NCI-H2196 treated with DMSO at 0.1 percent for 48 hours (cell line): ENCODE results near the gene NPLOC4.

Experiments
- DNase-seq: peaks from one replicate; lab custom pipeline; 2025; ENCODE audit not compliant: unreplicated experiment; lab: John Stamatoyannopoulos, UW

The NPLOC4 gene

DNA sequence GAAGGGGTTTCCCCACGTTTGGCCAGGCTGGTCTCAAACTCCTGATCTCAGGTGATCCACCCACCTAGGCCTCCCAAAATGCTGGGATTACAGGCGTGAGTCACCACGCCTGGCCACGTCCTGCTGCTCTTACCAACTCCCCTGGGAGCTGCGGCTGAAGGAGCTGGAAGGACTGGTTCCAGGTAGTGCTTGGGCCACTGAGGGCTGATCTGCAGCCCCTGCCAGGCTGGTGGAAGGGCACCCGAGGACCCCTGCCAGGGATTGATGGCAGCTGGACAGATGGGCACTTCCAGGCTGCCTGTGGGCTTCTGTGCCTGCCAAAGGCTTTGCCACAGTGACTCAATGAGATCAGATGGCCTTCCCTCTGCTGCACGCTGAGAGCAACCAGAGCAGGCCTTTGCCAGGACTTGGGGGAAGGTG lies 27.1 kb upstream of the NPLOC4 start:
- DNase-seq: no peak

DNA sequence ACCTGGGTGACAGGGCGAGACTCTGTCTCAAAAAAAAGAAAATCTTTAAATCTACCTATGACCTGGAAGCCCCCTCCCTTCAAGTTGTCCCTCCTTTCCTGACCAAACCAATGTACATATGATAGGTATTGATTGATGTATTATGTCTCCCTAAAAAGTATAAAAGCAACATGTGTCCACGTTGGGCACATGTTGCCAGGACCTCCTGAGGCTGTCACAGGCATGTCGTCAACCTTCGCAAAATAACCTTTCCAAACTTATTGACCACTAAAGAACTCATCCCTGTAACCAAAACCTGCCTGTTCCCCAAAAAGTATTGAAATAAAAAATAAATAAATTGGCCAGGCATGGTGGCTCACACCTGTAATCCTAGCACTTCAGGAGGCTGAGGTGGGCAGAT lies 25.1 kb upstream of the NPLOC4 start:
- no peak for DNase-seq

DNA sequence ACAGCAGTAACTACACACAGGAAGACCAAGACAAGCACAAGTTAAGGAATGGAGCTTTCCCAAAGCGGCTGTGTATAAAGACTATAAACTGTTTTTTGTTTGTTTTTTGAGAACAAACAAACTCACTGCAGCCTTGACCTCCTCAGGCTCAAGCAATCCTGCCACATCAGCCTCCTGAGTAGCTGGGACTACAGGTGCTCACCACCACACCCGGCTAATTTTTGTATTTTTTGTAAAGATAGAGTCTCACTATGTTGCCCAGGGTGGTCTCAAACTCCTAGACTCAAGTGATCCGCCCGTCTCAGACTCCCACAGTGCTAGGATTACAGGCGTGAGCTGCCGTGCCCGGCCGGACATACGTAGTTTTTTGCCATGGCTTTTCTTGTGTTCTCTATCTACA lies 23.5 kb upstream of the NPLOC4 start:
- no peak for DNase-seq

DNA sequence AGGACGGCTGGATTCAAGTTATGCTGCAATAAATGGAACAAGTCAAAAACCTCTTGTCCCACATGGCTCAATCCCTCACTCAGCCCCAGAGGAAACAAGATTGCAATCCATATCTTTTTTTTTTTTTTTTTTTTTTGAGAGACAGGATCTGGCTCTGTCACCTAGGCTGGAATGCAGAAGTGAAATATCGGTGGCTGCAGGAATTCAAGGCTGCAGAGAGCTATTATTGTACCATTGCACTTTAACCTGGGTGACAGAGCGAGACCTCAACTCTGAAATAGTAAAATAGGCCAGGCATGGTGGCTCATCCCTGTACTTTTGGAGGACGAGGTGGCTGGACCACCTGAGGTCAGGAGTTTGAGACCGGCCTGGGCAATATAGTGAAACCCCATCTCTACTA lies 22.1 kb upstream of the NPLOC4 start:
- DNase-seq: no peak

DNA sequence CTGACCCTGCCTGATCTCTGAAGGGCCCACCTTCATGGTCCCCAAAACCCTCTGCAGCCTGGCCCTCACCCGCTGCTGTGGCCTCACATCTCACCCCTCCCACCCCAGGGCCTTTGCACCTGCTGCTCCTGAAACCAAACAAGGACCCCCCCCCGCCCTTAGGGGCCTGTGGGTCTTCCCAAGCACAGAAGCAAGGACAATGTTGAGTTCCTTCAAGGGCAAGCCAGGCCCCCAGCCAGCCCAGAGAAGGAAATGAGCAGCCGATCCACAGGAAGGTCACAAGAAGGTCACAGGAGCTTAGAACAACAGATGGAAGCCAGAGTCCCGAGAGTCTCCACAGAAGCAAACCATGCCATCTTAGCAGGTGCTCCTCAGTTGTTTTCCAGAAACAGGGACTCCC lies 19.9 kb upstream of the NPLOC4 start:
- no peak for DNase-seq

DNA sequence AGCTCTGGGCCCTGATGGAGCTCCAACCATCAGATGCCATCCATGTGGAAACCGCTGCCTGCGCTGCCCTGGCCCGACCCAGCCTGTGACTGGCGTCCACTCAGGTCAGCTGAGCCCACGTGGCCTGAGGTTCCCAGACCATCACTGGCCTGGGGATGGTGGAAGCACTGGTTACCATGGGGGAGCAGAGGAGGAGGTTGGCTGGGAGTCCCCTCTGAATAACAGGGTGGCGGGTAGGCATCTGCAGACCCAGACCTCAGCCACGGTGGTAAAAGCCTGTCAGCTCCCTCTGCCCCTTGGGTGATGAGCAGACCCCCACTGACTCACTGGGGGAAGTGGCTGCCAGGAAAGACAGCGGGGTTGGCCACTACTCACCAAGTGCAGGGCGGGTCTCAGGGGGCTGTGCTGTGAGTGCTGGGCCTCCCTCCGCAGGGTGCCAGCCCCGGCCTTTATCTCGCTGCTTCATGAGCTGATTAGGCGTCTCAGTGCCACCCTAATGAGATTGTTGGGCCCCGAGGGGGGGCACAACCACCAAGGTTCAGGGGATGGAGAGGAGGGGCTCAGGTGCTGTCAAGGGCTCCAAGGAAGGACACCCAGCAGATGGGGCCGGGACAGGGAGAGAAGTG lies 19.3 kb upstream of the NPLOC4 start, which contains the start of gene PDE6G:
Gene PDE6G, minus strand, starts transcription at position 425 of the 626 bp plus-strand sequence. CDS start 3,237 bp downstream, outside the sequence.
- DNase-seq: no peak

DNA sequence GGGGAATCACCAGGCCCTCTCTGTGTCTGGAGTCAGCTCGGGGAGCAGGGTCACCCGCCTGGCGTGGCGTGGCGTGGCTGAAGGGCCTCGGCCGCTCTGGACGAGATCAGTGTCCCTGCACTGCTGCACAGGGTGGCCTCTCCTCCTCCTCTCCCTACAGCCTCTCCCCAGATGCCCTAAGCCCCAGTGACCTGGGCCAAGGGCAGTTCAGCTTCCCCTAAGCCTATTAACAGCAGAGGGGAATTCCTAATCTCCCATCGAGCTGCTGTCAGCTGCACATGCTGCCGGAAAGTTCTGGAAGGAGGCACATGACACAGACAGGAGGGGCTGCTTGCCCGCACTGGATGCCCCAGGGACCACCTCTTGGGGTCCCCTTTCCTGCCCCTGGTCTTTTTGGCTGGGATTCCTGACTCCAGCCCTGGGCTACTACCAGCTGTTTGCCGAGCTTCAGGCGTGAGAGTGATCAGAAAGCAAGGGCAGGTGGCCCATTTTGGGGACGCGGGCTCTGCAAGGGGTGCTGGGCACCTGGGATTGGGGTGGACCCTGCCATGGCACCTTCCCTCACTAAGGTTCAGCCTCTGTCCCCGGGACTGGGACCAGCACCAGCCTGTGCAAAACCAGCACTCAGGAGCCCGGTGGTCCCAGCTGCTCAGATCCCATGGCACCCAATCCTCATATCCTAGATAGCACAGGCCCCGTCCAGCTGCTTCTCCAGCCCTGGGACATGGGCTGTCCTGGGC lies 18.6 kb upstream of the NPLOC4 start:
- no peak for DNase-seq

DNA sequence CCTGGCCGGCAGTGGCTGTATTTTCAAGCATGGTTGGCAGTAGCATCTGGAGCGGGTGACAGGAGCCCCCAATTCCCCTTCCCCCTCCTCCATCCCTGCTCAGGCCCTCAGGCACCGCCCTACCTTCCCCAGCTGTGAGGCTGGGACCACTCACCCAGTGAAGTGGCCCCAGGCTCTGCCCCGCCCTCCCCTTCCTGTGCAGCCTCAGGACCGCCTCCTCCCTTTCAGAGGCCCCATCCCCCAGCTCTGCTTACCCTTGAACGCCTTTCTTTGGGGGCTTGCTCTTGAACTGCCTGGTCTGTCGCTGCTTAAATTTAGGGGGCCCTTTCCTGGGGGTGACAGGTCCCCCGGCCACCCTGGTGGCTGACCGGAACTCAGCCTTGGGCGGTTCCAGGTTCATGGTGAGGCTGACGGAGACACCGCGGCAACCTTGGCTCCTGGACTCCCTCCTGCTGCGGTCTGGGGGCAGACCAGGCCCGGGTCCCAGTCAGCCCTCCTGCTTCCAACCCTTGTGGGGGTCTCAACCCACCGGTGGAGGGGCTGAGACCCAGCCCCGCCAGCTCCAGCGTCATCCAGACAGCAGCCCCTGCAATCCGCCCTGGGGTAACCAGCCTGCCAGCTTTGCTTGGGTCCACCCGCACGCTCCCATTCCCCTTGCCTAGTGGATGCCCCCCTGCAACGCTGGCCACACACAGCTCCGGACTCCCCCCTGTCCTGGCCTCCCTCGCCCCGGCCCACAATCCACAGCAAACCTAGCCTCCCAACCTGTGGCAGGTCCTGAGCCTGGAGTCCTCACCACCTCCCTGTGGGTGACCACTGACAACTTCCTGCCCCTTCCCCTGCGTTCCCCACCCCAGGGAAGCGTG lies 16.2 kb upstream of the NPLOC4 start:
- DNase-seq: no peak

DNA sequence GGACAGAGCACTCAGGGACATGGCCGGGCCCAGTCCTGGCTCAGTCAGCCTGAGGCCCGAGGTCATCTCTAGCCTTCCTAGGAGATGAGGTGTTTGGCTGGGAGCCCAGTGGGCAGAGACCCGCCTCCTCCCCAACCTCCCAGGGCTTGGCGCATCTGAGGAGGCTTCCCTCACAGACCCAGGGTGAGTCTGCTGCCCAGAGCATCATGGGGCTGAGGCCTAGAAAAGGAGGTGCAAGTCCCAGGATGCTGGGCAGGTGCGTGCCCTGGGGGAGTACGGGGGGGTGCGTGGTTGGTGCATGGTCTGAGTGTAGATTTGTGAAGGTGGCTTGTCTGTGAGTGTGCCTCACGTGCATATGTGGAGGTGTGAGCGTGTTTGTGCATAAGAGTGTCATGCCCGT lies 14.8 kb upstream of the NPLOC4 start:
- DNase-seq: peak; percentile 68

DNA sequence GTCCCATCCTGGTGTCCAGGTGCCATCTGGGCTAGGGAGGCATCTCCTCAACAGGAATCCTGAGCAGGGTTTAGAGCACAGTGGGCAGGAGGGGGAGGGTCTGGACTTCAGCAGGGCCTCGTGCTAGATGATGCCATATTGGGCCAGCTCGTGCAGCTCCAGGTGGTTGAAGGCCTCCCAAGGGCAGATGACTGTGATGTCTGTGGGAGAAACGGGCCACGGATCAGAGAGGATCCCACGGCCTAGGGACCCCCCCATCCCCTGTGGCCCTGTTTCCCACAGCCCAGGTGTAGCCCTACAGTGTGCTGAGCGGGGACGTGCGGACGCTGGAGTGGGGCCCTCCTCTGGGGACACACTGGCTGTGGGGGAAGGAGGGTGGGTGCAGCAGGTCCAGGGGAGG lies 14.0 kb upstream of the NPLOC4 start:
- no peak for DNase-seq

DNA sequence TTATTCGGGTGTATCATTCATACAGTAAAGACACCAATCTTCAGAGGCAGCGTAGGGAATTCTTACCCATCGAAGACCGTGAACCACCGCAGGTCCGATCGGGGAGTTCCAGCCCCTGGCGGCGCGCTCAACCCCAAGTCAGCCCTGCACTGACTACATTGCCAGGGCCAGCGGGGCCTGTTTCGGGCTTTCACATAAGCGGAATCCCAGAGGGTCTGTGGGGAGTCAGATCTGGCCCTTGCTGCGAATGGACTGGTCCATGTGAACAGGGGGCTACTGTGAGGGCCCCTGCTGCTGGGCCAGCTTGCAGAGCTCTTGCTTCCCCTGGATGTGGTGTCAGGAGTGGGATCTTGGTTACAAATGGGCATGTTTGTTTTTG lies 11.8 kb upstream of the NPLOC4 start:
- DNase-seq: no peak

DNA sequence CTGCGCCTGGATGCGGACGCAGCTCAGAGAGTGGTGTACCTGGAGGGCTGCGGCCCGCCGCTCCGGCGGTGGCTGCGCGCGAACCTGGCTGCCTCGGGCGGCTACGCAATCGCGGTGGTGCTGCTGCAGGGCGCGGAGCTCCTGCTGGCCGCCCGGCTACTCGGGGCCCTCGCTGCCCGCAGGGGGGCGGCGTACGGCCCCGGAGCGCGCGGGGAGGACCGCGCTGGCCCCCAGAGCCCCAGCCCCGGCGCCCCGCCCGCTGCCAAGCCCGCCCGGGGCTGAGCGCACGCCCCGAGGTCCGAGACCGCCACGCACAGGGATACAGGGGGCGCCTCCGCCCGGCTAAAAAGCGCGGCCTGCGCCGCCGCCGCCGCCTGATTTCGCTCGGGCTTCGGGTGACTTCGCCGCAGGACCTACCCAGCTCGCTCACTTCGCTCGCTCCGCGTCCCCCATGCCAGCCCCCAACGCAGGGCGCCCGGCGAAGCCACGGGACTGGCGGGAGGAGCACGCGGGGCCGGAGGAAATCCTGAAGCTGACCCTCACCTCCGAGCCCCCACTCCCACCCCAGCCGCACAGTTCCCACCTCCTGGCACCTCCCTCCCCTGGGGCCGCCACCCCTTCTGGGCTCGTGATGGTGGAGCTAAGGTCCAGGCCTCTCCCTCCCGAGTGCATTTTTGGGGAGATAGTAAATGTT lies 11.2 kb upstream of the NPLOC4 start:
- no peak for DNase-seq

DNA sequence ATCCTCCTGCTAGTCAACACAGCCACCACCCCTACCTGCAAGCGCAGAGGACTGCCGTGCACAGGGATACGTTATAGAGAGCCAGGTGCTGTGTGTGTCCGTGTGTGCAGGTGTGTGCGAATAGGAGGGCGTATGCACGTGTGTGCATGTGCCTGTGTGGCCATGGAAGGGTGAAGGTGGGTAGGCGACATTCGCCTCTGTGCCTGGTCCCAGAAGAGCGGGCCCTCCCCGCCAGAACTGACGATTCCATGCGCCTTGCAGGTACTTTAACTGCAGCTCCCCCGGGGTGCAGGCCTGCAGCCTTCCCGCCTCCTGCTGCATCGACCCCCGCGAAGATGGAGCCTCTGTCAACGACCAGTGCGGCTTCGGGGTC lies 10.7 kb upstream of the NPLOC4 start:
- no peak for DNase-seq

DNA sequence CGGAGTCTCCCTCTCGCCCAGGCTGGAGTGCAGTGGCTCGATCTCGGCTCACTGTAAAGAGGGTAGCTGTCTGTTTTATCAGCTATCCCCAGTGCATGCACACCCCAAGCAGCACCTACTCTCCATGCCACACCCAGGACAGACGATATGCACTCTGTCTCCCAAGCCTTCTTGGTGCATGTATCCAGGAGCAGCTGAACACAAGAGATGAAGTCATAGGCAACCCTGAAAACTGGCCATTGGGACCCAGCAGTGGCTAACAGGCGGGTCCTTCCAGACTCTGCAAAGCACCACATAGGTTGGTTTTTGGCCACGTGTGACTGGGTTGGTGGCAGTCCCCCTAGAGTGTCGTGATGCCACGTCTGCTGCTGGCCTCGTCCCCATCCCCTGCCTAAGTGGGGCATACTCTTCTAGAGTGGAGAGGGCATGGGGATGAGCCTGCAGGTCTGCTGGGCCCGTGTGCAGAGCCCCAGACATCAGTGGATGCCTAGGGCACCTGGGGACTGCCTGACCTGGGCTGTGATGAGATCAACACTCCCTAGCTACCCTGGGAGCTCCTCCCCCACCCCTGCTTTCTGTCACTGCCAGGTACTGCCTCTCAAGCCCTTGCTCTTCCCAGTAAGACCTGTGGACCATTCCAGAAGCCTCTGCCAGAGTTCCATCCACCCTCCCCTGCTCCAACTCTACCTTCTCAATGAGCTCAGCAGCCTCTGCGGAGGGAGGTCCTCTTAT lies 10.1 kb upstream of the NPLOC4 start:
- DNase-seq: no peak

DNA sequence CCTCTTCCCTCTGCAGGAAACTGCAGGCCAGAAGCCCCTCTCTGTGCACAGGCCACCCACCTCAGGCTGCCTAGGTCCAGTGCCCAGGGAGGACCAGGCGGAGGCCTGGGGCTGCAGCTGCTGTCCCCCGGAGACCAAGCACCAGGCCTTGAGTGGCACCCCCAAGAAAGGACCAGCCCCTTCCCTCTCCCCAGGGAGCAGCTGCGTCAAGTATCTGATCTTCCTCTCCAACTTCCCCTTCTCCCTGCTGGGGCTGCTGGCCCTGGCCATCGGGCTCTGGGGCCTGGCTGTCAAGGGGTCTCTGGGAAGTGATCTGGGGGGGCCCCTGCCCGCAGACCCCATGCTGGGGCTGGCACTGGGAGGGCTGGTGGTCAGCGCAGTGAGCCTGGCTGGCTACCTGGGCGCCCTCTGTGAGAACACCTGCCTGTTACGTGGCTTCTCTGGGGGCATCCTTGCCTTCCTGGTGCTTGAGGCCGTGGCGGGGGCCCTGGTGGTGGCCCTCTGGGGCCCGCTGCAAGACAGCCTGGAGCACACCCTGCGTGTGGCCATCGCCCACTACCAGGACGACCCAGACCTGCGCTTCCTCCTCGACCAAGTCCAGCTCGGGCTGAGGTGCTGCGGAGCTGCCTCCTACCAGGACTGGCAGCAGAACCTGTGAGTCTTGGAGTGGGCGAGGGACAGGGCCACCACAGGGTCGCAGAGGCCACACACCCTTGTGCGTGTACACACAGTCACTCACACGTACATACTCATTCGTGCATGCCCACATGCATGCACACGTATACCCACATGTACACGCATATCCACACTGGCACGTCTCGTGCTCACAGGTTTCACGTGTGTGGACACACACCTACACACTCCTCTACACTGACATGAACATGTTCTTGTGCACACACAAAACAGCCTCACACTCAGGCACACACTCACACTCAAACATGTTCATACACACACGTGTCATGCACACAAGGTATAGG lies 8.4 kb upstream of the NPLOC4 start:
- DNase-seq: no peak

DNA sequence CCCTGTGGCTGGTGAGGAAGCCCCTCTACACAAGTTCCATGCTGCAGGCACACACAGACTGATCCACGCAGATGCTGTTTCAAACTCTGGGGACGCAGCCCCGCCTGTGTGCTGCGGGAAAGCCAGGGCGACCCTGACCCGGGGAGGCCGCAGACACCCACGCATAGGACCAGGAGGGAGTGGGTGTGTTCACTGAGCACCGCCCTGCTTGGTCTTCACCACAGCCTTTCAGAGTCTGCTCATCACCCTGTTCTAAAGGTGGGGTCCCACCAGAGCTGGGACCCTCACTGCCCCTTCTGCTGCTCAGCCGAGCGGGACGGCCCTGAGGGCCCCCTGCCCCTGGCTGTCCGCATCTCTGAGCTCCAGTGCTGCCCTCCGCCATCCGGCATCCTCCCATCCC lies 7.6 kb upstream of the NPLOC4 start:
- no peak for DNase-seq

DNA sequence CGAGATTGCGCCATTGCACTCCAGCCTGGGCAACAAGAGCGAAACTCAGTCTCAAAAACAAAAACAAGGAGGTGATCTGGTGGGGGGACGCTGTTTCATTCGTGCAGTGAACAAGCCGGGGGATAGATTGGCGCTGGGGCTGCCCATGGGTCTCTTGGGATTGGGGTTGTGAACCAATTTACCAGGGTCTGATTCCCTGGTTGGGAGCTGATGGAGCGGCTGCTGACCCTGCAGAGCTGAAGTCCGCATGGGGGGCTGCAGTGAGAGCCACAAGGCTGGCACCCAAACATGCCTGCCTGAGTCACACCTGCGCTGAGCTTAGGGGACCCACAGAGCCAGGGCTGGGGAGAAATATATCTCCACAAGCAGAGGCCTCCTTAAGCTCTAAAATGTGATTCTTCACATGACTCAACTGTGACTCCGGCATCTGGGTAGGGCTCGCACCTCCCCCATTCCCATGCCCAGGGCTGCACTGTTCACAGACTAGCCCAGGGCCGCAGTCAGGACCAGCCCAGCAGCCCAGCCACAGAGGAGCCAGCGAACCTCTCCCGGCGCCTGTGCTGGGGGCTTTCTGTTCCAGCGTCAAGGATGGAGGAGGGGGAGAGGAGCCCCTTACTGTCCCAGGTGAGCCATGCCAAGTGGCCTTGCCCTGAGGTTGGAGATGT lies 5.0 kb upstream of the NPLOC4 start:
- no peak for DNase-seq

DNA sequence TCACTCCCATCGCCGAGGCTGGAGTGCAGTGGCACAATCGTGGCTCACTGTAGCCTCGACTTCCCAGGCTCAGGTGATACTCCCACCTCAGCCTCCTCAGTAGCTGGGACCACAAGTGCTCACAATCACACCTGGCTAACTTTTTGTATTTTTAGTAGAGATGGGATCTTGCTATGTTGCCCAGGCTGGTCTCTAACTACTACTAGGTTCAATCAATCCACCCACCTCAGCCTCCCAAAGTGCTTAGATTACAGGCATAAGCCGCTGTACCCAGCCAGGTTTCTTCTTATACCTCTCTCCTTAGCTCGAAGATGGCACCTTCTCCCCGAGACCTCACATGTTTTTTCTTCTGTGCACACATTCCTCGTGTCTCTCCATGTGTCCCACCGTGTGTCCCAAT lies 3.1 kb upstream of the NPLOC4 start:
- no peak for DNase-seq

DNA sequence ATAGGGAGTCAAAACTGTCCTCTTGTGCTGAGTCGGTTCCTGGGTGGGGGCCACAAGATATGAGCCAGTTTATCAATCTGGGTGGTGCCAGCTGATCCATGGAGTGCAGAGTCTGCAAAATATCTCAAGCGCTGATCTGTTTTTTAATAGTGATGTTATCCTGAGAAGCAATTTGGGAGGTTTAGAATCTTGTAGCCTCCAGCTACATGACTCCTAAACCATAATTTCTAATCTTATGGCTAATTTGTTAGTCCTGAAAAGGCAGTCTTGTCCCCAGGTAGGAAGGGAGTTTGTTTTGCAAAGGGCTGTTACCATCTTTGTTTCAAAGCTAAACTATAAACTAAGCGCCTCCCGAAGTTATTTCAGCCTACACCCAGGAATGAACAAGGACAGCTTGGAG lies 1.8 kb upstream of the NPLOC4 start:
- no peak for DNase-seq
